Posterior vena cava (tissue), 2 donors: ENCODE measurements around the gene HUWE1. TPM values are rescaled to one million over a fixed set of nuclear protein-coding genes. Genes with fewer than 3 reads are reported as not detected.
"Not testable (repeated sequence)": the region's sequence is repeated elsewhere in the genome, so short reads cannot be mapped to it uniquely, and the experiment has no call there.

Experiments
- DNase-seq: peaks from one replicate; pipeline ENCODE4 v3.0.0-alpha.2; 2020; ENCODE audit warnings: low spot score
- intact Hi-C, 2 donors: fragments of 100-400 bp; cut with DNase I; formaldehyde crosslinking; loops; one replicate each; pipeline versions ENCODE4 v1.14.1 to v1.14.2; 2022 to 2023
- long read RNA-seq, 2 donors: library from polyadenylated mRNA; unstranded; transcript quantifications; one replicate each; pipeline ENCODE4 v2.0.0, GENCODE V29; 2020 to 2021
- total RNA-seq, 2 donors: library from RNA; stranded (reverse); fragmentation: NEBNext Ultra II Directional; extraction: Animal tissue kit (Norgen Biotek cat#: 25700); gene quantifications; one replicate each; pipeline ENCODE4 v1.2.1, GENCODE V29; 2021
- donor health status: DM: yes; HTN: yes; CAD: no.
- donor health status: DM: yes; HTN: yes; CAD: no.

HUWE1 gene, protein sequence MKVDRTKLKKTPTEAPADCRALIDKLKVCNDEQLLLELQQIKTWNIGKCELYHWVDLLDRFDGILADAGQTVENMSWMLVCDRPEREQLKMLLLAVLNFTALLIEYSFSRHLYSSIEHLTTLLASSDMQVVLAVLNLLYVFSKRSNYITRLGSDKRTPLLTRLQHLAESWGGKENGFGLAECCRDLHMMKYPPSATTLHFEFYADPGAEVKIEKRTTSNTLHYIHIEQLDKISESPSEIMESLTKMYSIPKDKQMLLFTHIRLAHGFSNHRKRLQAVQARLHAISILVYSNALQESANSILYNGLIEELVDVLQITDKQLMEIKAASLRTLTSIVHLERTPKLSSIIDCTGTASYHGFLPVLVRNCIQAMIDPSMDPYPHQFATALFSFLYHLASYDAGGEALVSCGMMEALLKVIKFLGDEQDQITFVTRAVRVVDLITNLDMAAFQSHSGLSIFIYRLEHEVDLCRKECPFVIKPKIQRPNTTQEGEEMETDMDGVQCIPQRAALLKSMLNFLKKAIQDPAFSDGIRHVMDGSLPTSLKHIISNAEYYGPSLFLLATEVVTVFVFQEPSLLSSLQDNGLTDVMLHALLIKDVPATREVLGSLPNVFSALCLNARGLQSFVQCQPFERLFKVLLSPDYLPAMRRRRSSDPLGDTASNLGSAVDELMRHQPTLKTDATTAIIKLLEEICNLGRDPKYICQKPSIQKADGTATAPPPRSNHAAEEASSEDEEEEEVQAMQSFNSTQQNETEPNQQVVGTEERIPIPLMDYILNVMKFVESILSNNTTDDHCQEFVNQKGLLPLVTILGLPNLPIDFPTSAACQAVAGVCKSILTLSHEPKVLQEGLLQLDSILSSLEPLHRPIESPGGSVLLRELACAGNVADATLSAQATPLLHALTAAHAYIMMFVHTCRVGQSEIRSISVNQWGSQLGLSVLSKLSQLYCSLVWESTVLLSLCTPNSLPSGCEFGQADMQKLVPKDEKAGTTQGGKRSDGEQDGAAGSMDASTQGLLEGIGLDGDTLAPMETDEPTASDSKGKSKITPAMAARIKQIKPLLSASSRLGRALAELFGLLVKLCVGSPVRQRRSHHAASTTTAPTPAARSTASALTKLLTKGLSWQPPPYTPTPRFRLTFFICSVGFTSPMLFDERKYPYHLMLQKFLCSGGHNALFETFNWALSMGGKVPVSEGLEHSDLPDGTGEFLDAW (N-terminal part only)
- 100 to 1,000 TPM; 165 to 199 TPM for total RNA-seq
- long read RNA-seq, donor 1, partial matches to known transcripts, result 15 of 23 reads
- long read RNA-seq, donor 1, other reads (novel, unspliced or antisense), result 8 of 23 reads
- long read RNA-seq, donor 2, partial matches to known transcripts, result 29 of 32 reads
- long read RNA-seq, donor 2, other reads (novel, unspliced or antisense), result 3 of 32 reads

DNA sequence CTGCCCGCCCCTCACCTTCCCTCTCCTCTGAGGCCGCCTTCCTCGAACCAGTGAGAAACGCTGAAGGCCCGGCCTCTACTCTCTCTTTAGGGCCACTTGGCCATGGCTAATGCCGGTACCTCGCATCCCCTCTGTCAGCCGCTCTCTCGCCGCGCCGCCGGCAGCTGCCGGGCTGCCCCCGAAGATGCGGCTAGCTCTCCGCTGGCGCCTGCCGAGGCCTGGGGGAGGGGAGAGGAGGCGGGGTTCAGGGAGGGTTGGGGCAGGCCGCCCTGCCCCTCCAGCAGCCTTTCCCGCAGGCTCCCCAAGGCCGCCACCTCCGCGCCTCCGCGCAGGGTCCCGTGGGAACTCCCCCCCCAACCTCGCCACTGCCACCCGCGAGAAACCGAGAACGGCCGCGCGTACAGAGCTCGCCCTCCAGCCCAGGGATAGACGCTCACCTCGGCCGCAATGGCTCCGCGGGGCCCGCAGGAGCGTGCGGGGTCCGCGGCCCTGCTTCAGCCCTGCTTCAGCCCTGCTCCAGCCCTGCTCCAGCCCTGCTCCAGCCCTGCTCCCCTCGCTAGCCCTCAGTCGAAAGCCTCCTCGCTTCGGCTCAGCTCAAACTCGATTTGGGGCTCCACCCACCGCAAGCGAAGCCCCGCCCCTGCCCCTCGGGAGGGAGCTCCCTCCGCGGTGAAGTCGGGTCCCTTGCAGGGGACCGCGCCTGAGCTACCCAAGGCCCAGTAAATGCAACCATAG, at the start of gene HUWE1:
Gene HUWE1 (minus strand): TSS at position 569 of the 735 bp plus-strand sequence. CDS start 32,612 bp downstream, outside the sequence.
- intact Hi-C loops, result no loop called here
- DNase-seq, result peak; percentile 92

GRCh38 chrX:53732797-53733196, 46.3 kb upstream of the HUWE1 start:
- intact Hi-C loops, result no loop called here
- DNase-seq, result no peak

DNA sequence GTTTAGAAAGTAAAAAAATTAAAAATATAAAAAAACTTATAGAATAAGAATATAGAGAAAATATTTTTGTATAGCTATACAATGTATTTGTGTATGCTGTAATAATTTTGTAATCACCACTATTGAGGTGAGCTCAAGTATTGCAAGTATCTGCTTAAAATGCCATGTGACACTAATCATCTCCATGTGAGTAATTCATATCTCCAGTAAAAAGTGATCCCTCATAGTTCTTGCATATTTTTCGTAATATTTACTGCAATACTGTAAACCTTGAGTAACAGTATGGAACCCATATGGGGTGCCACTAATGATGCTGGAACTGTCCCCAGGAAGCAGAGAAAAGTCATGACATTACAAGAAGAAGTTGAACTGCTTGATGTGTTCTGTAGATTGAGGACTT, 43.2 kb upstream of the HUWE1 start:
- no peak for DNase-seq
- intact Hi-C loops, result no loop called here

DNA sequence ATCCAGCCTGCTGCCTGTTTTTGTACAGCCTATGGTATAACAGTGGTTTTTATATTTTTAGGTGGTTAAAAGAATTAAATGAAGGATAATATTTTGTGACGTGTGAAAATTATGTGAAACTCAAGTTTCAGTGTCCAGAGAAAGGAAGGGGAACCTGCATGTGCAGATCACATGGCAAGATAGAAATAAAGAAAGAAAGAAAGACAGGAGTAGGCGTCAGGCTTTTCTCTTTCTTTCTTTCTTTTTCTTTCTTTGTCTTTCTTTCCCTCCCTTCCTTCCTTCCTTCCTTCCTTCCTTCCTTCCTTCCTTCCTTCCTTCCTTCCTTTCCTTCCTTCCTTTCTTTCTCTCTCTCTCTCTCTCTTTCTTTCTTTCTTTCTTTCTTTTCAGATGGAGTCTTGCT, 42.0 kb upstream of the HUWE1 start:
- DNase-seq, result no peak
- intact Hi-C loops, result no loop called here

- intact Hi-C loops, result no loop called here
- DNase-seq, result no peak
Observed at GRCh38 chrX:53724872-53725271, 38.4 kb upstream of the HUWE1 start.

- DNase-seq, result no peak
- intact Hi-C loops, result no loop called here
Observed at GRCh38 chrX:53723381-53723780, 36.9 kb upstream of the HUWE1 start.

GRCh38 chrX:53721610-53722009, 35.1 kb upstream of the HUWE1 start:
- intact Hi-C loops, DNase-seq: not testable (repeated sequence)

GRCh38 chrX:53719666-53720065, 33.1 kb upstream of the HUWE1 start:
- intact Hi-C loops, DNase-seq: not testable (repeated sequence)

DNA sequence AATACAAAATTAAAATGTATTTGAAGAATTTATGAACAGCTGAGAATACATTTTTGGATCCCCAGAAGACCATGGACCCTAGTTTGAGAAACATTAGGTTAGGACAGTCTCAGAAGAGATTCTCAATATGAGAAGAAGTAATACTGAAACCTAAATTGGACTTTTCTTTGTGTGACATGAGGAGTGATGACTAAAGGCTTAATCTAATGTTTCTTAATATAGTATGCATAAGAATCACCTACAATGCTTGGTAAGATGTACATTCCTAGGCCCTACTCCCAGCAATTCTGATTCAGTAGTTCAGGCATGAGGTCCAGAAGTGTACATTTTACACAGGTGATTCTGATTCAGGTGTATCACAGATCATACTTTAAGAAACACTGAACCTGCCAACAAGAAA, 31.6 kb upstream of the HUWE1 start:
- DNase-seq, result no peak
- intact Hi-C loops, result no loop called here

- intact Hi-C loops, result no loop called here
- DNase-seq, result no peak
Observed at GRCh38 chrX:53717205-53717604, 30.7 kb upstream of the HUWE1 start.

DNA sequence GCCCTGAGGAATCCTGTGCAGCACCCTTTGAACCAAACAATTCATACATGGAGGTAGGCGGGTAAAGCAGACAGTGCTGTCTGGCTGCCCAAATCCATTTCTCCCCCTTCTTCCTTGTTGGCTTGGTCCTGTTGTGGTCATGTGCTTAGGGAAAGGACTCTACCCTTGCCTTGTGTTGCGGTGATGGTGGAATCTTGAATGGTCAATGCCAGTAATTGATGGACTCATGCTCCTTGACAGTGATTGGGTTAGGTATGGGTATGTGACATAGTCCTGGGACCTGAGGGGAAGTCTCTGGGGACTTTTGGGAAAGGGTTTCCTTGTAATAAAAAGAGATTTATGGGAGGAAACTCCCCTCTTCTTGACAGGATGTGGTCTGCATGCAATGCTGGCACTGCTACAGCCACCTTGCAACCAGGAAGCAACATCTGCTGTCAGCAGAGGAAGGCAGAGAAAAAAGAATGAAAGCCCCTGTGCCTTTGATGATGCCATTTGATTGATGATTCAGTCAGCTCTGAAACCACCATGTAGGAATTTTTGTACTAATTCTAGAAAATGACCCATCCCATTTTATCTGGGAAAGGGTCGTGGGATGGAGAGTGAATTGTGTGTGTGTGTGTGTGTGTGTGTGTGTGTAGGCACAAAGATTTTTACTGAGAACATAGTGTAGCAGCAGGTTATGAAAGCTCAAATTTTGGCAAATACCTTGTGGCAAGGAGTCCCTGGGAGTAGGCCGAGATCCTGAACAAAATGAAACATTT, 30.0 kb upstream of the HUWE1 start:
- DNase-seq, result no peak
- intact Hi-C loops, result no loop called here

GRCh38 chrX:53715346-53715924, 28.9 kb upstream of the HUWE1 start:
- no peak for DNase-seq
- intact Hi-C loops, result no loop called here

- no peak for DNase-seq
- intact Hi-C loops, result no loop called here
Observed at GRCh38 chrX:53714580-53715345, 28.2 kb upstream of the HUWE1 start.

- intact Hi-C loops, result no loop called here
- no peak for DNase-seq
Observed at GRCh38 chrX:53713987-53714579, 27.6 kb upstream of the HUWE1 start.

DNA sequence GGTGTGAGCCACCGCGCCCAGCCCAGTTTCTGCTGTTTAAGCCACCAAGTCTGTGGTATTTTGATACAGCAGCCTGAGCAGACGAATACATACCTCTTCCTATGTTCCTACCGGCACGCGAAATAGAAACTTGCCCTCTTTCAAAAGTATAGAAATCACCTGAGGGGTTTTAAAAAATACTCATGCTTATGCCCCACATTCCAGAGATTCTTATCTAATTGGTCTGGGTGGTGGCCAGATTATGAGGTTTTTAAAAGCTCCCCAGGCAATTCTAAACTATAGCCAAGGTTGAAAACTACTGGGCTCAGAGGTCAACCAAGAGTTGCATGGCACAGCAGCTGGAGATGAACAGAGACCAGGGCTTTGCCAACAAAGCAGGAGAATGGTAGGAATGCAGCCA, 24.9 kb upstream of the HUWE1 start:
- intact Hi-C loops, result no loop called here
- no peak for DNase-seq

DNA sequence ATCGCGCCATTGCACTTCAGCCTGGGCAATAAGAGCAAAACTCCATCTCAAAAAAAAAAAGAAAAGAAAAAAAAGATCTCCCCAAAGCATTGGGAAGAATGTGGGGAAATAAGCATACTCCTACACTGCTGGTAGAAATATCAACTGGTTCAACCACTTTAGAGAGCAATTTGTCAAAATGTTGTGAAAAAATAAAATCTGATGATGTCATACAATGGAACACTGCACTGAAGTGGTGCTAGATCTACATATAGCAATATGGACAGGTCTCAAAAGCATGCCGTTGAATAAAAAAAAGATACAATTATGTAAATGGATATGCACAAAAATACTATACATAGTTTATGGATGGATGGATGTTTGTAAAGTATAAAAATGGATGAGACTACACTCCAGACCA, 18.3 kb upstream of the HUWE1 start:
- intact Hi-C loops, result no loop called here
- DNase-seq, result no peak

DNA sequence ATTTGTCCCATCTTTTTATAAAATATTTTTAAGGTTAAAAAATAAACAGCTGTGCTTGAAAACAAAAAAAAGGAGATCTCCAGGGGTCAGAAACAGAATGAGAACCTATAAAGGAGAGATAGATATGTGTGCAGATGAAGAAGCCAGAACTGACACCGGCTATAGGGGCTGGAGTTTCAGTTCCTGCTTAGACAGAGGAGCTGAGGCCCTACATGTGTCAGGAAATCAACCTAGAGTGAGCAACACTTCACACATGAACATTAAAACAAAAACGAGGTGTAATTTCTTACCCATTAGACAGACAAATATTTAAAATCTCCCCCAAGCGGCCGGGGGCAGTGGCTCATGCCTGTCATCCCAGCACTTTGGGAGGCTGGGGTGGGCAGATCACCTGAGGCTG, 17.8 kb upstream of the HUWE1 start:
- no peak for DNase-seq
- intact Hi-C loops, result no loop called here
